ENCODE data around the gene LYSMD4. TPM values are rescaled to one million over a fixed set of nuclear protein-coding genes. Genes with fewer than 3 reads are reported as not detected.
A peak's percentile ranks its signal among the peaks of the same experiment; 100 is the strongest.

The LYSMD4 gene
- total and polyA plus RNA-seq, 10 of the 15 experiments (the other 5 are each of a cell fraction or from before 2014, with no cell fraction given), result 1.8 to 5.8 (median 3.9) TPM

- TF ChIP-seq CTCF (IDR thresholded peaks at IDR 0.05 in 2 of 3, conservative IDR thresholded peaks at IDR 0.05 in 1 of 3; ENCODE audit: control insufficient read depth in 2 of 3, extremely low read depth in 1 of 3, insufficient read depth in 1 of 3, low read depth in 3 of 3, low read length in 3 of 3) (peak; percentile 65 to 84 (median 77)), ZNF207 (IDR thresholded peaks at IDR 0.05; ENCODE audit: borderline replicate concordance) (no peak), RAD21 (IDR thresholded peaks at IDR 0.05; ENCODE audit: insufficient read depth, low read depth, low read length) (peak; percentile 94)
Measured at GRCh38 chr15:99704444-99704838, 28.8 kb downstream of the LYSMD4 start (continued).

GRCh38 chr15:99703603-99704443, 29.4 kb downstream of the LYSMD4 start:
- Histone ChIP-seq H3K79me2 (ENCODE audit: control insufficient read depth, insufficient read depth, low read length) (no peaks in the 10 kb centered on the region), H4K20me1 (ENCODE audit: control insufficient read depth, insufficient read depth) (no peaks in the 10 kb centered on the region), H3K36me3 (ENCODE audit: control insufficient read depth in 2 of 2, insufficient read depth in 2 of 2, low read length in 1 of 2) (peaks cover 0 to 5% of the 10 kb centered on the region in 2 experiments; a peak in 1 of 4 replicates), H3K4me1 (ENCODE audit: control insufficient read depth, insufficient read depth, low read length) (peaks cover 27% of the 10 kb centered on the region), H3K9ac (ENCODE audit: control insufficient read depth, insufficient read depth, low read length) (peak overlapping the region; percentile 29), H2AFZ (ENCODE audit: control insufficient read depth, low read depth, low read length) (no peak overlapping the region), H3K27me3 (replicated peaks in 1 of 2; ENCODE audit: control insufficient read depth in 2 of 2, insufficient read depth in 2 of 2, low read length in 1 of 2) (no peaks in the 10 kb centered on the region), H3K4me2 (ENCODE audit: control insufficient read depth, insufficient read depth) (peak overlapping the region; percentile 31), H3K4me3 (no peak overlapping the region), H3K9me3 (replicated peaks; ENCODE audit: control insufficient read depth, insufficient read depth, low read length) (no peaks in the 10 kb centered on the region), H3K27ac (ENCODE audit: control insufficient read depth, insufficient read depth) (peak overlapping the region; percentile 63)
- WGBS (ENCODE audit: insufficient coverage, insufficient replicate concordance, low lambda C conversion rate, missing lambda C conversion rate), result 19% methylated on average over 7 of the region's 7 CpGs
- POLR2A ChIA-PET, result interaction anchor here (0.7 to 1.6 kb wide), 7 partner anchors 15 to 453 kb away, joined by 3 to 7 read pairs (median 4); partner anchors contain the start of gene LRRC28
- DNase-seq (ENCODE audit: low read depth, low spot score) (no peak), FAIRE-seq (peak; percentile 23), ATAC-seq (peak; percentile 84)
- CTCF ChIA-PET, result interaction anchor here (0.6 to 6.0 kb wide), 81 partner anchors 9 to 604 kb away, joined by 3 to 184 read pairs (median 5); partner anchors contain the start of genes LRRC28, LYSMD4 and MEF2A
- BruUV-seq (replicated peaks), result no TSS peak
- in situ Hi-C loops (cut with MboI), result loop anchor here (5.0 kb wide), 1 partner anchor 432 kb away; no protein-coding TSS in a partner anchor
- intact Hi-C loops (cut with micrococcal nuclease; ENCODE audit: unreplicated experiment), result loop anchor here (1.0 to 10.0 kb wide), 7 partner anchors 53 to 431 kb away; no protein-coding TSS in a partner anchor
- RAD21 ChIA-PET (ENCODE audit: unreplicated experiment), result interaction anchor here (0.6 to 4.9 kb wide), 59 partner anchors 10 to 627 kb away, joined by 3 to 137 read pairs (median 5); partner anchors contain the start of genes LRRC28, LYSMD4 and MEF2A
- SMC1A ChIA-PET (ENCODE audit: uncharacterized antibody, unreplicated experiment), result interaction anchor here (0.6 to 5.7 kb wide), 81 partner anchors 9 to 905 kb away, joined by 3 to 163 read pairs (median 5); partner anchors contain the start of genes LRRC28 and LYSMD4
- TF ChIP-seq IKZF2 (IDR thresholded peaks at IDR 0.05) (peak; percentile 48 to 71; a peak in 2 of 4 replicates), ASH2L (IDR thresholded peaks at IDR 0.05; ENCODE audit: borderline replicate concordance, low read depth) (no peak), MAX (IDR thresholded peaks at IDR 0.05; ENCODE audit: low read depth, low read length) (no peak), SMAD1 (IDR thresholded peaks at IDR 0.05; ENCODE audit: low read depth, partially characterized antibody) (no peak), CEBPB (IDR thresholded peaks at IDR 0.05; ENCODE audit: borderline replicate concordance in 1 of 2, low read depth in 2 of 2, low read length in 2 of 2) (peak in 1 of 2 experiments; percentile 59; a peak in 1 of 4 replicates), ZBED1 (IDR thresholded peaks at IDR 0.05; ENCODE audit: borderline replicate concordance) (peak; percentile 68; the same call in 1 of the 2 replicates), CREM (IDR thresholded peaks at IDR 0.05; ENCODE audit: low read depth) (peak; percentile 62; the same call in 1 of the 2 replicates), PML (IDR thresholded peaks at IDR 0.05; ENCODE audit: low read length) (peak; percentile 73), RCOR1 (conservative IDR thresholded peaks at IDR 0.05; ENCODE audit: low read depth, low read length) (no peak), MTA3 (IDR thresholded peaks at IDR 0.05; ENCODE audit: borderline replicate concordance, low read length) (0 out of 2 replicates have a peak, but pooled peaks have one; percentile 66), ATF7 (IDR thresholded peaks at IDR 0.05; ENCODE audit: low read depth) (peak; percentile 99), FOXM1 (IDR thresholded peaks at IDR 0.05; ENCODE audit: low read depth, low read length) (peak; percentile 85), RUNX3 (IDR thresholded peaks at IDR 0.05; ENCODE audit: low read length) (peak; percentile 91), NFIC (IDR thresholded peaks at IDR 0.05; ENCODE audit: low read depth, low read length) (peak; percentile 93)
